Stomach (tissue), 4 donors: ENCODE results near the gene INHA.

Experiments used
- EP300 ChIP-seq: sonication (generic); formaldehyde crosslinking; IDR thresholded peaks from one replicate; pipeline ENCODE4 v1.6.1; 2017; ENCODE audit warnings: antibody characterized with exemption
- POLR2AphosphoS5 ChIP-seq, 3 donors: sonication (generic); formaldehyde crosslinking; IDR thresholded peaks; one replicate each; pipeline ENCODE4 v1.6.1; 2016; ENCODE audit warnings: antibody characterized with exemption in 3 of 3
- TF ChIP-seq, protein P1 (sequence below), 7 experiments: fragments of 450-650 bp in 4 of 7; fragments of 200-600 bp in 3 of 7; sonication (generic) in 3 of 7; IDR thresholded peaks; one replicate each; pipeline ENCODE4 v1.5.1; 2016 to 2019; ENCODE audit warnings: antibody characterized with exemption in 7 of 7, control low read depth in 2 of 7, mild to moderate bottlenecking in 1 of 7

DNA sequence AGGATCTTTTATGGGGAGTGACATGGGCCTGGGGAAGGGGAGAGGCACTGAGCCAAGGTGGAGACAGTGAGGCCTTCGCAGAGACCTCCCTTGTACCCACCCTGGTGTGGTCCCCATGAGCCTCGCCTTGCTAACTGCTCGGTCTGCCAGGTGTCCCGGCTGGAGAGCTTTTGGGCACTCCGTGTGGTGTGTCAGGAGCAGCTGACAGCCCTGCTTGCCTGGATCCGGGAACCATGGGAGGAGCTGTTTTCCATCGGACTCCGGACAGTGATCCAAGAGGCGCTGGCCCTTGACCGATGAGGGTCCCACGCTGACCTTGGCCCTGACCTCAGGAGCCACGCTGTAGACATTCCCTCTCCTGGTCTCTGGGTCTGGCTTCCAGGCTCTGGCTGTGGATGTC is 43.8 kb downstream of the INHA start:
- TF ChIP-seq, protein P1, sequence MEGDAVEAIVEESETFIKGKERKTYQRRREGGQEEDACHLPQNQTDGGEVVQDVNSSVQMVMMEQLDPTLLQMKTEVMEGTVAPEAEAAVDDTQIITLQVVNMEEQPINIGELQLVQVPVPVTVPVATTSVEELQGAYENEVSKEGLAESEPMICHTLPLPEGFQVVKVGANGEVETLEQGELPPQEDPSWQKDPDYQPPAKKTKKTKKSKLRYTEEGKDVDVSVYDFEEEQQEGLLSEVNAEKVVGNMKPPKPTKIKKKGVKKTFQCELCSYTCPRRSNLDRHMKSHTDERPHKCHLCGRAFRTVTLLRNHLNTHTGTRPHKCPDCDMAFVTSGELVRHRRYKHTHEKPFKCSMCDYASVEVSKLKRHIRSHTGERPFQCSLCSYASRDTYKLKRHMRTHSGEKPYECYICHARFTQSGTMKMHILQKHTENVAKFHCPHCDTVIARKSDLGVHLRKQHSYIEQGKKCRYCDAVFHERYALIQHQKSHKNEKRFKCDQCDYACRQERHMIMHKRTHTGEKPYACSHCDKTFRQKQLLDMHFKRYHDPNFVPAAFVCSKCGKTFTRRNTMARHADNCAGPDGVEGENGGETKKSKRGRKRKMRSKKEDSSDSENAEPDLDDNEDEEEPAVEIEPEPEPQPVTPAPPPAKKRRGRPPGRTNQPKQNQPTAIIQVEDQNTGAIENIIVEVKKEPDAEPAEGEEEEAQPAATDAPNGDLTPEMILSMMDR (IDR thresholded peaks at IDR 0.05): no peak
- TF ChIP-seq EP300: no peak
- no peak for TF ChIP-seq POLR2AphosphoS5 (IDR thresholded peaks at IDR 0.05)
